ENCODE measurements around the gene NIPSNAP2. TPM values are rescaled to one million over a fixed set of nuclear protein-coding genes. Genes with fewer than 3 reads are reported as not detected.
"Not testable (repeated sequence)": the region's sequence is repeated elsewhere in the genome, so short reads cannot be mapped to it uniquely, and the experiment has no call there.

Gene NIPSNAP2
- polyA plus RNA-seq, 1 of the 3 experiments (the other 2 are of a cell fraction), result 57.5 TPM

DNA sequence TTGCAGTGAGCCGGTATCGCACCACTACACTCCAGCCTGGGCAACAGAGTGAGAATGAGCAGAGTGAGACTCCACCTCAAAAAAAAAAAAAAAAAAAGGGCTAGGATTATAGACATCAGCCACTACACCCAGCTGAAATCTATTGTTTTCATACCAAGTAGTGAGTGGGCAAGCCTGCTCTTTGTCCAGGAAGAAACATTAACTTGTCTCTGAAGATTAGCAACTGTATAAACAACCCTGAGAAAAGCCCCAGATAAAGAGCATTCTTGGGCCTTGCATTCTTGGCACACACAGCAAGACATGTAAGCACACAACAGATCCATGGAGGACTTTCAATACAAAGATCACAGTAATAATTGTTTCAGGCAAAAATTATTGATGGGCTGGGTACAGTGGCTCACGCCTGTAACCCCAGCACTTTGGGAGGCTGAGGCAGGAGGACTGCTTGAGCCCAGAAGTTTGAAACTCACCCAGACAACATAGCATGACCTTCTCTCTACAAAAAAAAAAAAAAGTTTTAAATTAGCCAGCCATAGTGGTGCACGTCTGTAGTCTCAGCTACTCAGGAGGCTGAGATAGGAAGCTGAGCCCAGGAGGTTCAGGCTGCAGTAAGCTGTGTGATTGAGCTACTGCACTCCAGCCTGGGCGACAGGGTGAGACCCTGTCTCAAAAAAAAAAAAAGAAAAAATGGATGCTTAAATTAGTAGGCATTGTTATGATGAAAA lies 82.5 kb downstream of the NIPSNAP2 start (continued):
- TF ChIP-seq RFX5 (IDR thresholded peaks at IDR 0.05; ENCODE audit: low read length) (no peak), TEAD4 (IDR thresholded peaks at IDR 0.05; ENCODE audit: borderline replicate concordance, insufficient read depth) (peak; percentile 88), MEF2A (IDR thresholded peaks at IDR 0.05; ENCODE audit: borderline replicate concordance, low read depth) (no peak), ELF1 (IDR thresholded peaks at IDR 0.05) (no peak), RAD21 (IDR thresholded peaks at IDR 0.05; ENCODE audit: low read length) (no peak), GABPA (IDR thresholded peaks at IDR 0.05; ENCODE audit: low read depth) (no peak), GATA2 (CRISPR knock-in tag; IDR thresholded peaks at IDR 0.05) (no peak), SIN3A (IDR thresholded peaks at IDR 0.05; ENCODE audit: borderline replicate concordance, low read depth, low read length) (peak; percentile 79; the same call in 1 of the 2 replicates)
- TF ChIP-seq, protein P1, sequence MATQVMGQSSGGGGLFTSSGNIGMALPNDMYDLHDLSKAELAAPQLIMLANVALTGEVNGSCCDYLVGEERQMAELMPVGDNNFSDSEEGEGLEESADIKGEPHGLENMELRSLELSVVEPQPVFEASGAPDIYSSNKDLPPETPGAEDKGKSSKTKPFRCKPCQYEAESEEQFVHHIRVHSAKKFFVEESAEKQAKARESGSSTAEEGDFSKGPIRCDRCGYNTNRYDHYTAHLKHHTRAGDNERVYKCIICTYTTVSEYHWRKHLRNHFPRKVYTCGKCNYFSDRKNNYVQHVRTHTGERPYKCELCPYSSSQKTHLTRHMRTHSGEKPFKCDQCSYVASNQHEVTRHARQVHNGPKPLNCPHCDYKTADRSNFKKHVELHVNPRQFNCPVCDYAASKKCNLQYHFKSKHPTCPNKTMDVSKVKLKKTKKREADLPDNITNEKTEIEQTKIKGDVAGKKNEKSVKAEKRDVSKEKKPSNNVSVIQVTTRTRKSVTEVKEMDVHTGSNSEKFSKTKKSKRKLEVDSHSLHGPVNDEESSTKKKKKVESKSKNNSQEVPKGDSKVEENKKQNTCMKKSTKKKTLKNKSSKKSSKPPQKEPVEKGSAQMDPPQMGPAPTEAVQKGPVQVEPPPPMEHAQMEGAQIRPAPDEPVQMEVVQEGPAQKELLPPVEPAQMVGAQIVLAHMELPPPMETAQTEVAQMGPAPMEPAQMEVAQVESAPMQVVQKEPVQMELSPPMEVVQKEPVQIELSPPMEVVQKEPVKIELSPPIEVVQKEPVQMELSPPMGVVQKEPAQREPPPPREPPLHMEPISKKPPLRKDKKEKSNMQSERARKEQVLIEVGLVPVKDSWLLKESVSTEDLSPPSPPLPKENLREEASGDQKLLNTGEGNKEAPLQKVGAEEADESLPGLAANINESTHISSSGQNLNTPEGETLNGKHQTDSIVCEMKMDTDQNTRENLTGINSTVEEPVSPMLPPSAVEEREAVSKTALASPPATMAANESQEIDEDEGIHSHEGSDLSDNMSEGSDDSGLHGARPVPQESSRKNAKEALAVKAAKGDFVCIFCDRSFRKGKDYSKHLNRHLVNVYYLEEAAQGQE (IDR thresholded peaks at IDR 0.05; ENCODE audit: low read depth, low read length), result 0 out of 2 replicates have a peak, but pooled peaks have one; percentile 20

DNA sequence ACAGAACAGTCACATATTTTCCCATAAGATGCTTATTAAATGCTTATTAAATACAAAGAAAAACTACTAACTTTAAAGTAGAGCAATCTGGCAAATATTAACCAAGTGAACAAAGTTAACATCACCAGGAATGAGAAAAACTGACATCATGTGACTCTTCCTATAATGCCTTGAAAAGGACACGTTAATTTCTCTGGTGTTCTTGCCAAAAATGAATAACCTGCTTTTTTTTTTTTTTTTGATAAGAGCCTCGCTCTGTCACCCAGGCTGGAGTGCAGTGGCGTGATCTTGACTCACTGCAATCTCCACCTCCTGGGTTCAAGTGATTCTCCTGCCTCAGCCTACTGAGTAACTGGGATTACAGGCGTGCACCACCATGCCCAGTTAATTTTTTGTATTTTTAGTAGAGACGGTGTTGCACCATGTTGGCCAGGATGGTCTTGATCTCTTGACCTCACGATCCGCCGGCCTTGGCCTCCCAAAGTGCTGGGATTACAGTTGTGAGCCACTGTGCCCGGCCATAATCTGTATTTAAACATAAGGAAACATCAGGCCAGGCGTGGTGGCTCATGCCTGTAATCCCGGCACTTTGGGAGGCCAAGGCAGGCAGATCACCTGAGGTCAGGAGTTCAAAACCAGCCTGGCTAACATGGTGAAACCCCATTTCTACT lies 83.2 kb downstream of the NIPSNAP2 start:
- DNase-seq; H3K4me3 ChIP-seq (ENCODE audit: low read depth in 2 of 2, low read length in 1 of 2); H3K36me3 ChIP-seq (replicated peaks in 1 of 2; ENCODE audit: control insufficient read depth in 1 of 2, insufficient read depth in 2 of 2, low read length in 1 of 2); H3K27me3 ChIP-seq (ENCODE audit: insufficient read depth); H3K9me3 ChIP-seq; H3K9me2 ChIP-seq; H2AFZ ChIP-seq (ENCODE audit: low read depth); H4K20me1 ChIP-seq (ENCODE audit: insufficient read depth): not testable (repeated sequence)
- peak overlapping the region; percentile 87 for H3K4me2 ChIP-seq
- 77% methylated on average over 11 of the region's 11 CpGs for WGBS (ENCODE audit: low lambda C conversion rate)
- ChIA-PET POLR2A (interaction anchor here (0.6 to 0.7 kb wide), 2 partner anchors 13 to 58 kb away, joined by 3 read pairs; partner anchors contain the start of gene CHCHD2), CTCF (interaction anchor here (0.6 to 0.7 kb wide), 2 partner anchors 42 to 281 kb away, joined by 3 read pairs; no protein-coding TSS in a partner anchor)
- TF ChIP-seq EP300 (IDR thresholded peaks at IDR 0.05; ENCODE audit: borderline replicate concordance in 1 of 2, low read depth in 1 of 2, low read length in 1 of 2), result peak in 1 of 2 experiments; percentile 29; a peak in 1 of 4 replicates
- peaks cover 16 to 31% of the 10 kb centered on the region in 2 experiments; a peak in 3 of 4 replicates for H3K4me1 ChIP-seq (ENCODE audit: control insufficient read depth in 1 of 2, insufficient read depth in 2 of 2, low read depth in 1 of 2, low read length in 1 of 2)
- H3K79me2 ChIP-seq (ENCODE audit: insufficient read depth), result peaks cover 74% of the 10 kb centered on the region
- peak overlapping the region; percentile 44 to 85; a peak in 3 of 4 replicates for H3K27ac ChIP-seq (ENCODE audit: low read depth in 2 of 2, low read length in 1 of 2)
- H3K9ac ChIP-seq, result peak overlapping the region; percentile 23; the same call in 1 of the 2 replicates
- H3F3A ChIP-seq (replicated peaks; ENCODE audit: insufficient read depth), result peaks cover 50% of the 10 kb centered on the region
